GM23338 (cell line): ENCODE results near the gene SCGB1A1. TPM values are rescaled to one million over a fixed set of nuclear protein-coding genes. Genes with fewer than 3 reads are reported as not detected.

ENCODE experiments used
- ATAC-seq: fragments of 200-7000 bp; cut with Tn5 transposase; 3 replicates; pipeline ENCODE4 v1.9.1; 2020
- DNase-seq: peaks from one replicate; pipeline ENCODE4 v3.0.0-alpha.2; 2015; ENCODE audit warnings: low spot score
- H2AFZ ChIP-seq: fragments of 200-600 bp; sonication (generic); 2 replicates; pipeline ENCODE4 v1.8.0; 2016; ENCODE audit warnings: antibody characterized with exemption, mild to moderate bottlenecking, moderate library complexity
- H3F3A ChIP-seq: fragments of 200-600 bp; sonication (generic); replicated peaks from 2 replicates; pipeline ENCODE4 v1.8.0; 2017; ENCODE audit warnings: antibody characterized with exemption, mixed run types, low read depth
- H3K27ac ChIP-seq: fragments of 200-600 bp; sonication (generic); 2 replicates; pipeline ENCODE4 v1.6.1; 2016; ENCODE audit warnings: low read depth
- H3K27me3 ChIP-seq: fragments of 200-600 bp; sonication (generic); 2 replicates; pipeline ENCODE4 v1.8.0; 2016; ENCODE audit warnings: mild to moderate bottlenecking, mixed run types, moderate library complexity; ENCODE audit not compliant: insufficient read depth
- H3K36me3 ChIP-seq: fragments of 200-600 bp; sonication (generic); 2 replicates; pipeline ENCODE4 v1.8.0; 2016; ENCODE audit warnings: mild to moderate bottlenecking; ENCODE audit not compliant: insufficient read depth
- H3K4me1 ChIP-seq: fragments of 200-600 bp; sonication (generic); 2 replicates; pipeline ENCODE4 v1.8.0; 2016; ENCODE audit warnings: mild to moderate bottlenecking, moderate library complexity; ENCODE audit not compliant: insufficient read depth
- H3K4me2 ChIP-seq: fragments of 200-600 bp; sonication (generic); 2 replicates; pipeline ENCODE4 v1.7.1; 2017; ENCODE audit warnings: mixed run types
- H3K4me3 ChIP-seq: fragments of 200-600 bp; sonication (generic); 2 replicates; pipeline ENCODE4 v1.6.1; 2016; ENCODE audit warnings: mixed run types
- H3K79me2 ChIP-seq: fragments of 200-600 bp; sonication (generic); replicated peaks from 2 replicates; pipeline ENCODE4 v1.8.0; 2017; ENCODE audit warnings: mild to moderate bottlenecking; ENCODE audit not compliant: insufficient read depth
- H3K9me2 ChIP-seq: fragments of 200-600 bp; sonication (generic); 2 replicates; pipeline ENCODE4 v1.8.0; 2017; ENCODE audit not compliant: insufficient read depth
- H4K20me1 ChIP-seq: fragments of 200-600 bp; sonication (generic); replicated peaks from 2 replicates; pipeline ENCODE4 v1.8.0; 2017; ENCODE audit warnings: mild to moderate bottlenecking; ENCODE audit not compliant: insufficient read depth
- H3K27ac Mint-ChIP-seq: 2 replicates; pipeline ENCODE4 v1.8.0; 2020; ENCODE audit warnings: inconsistent platforms, mild to moderate bottlenecking, moderate library complexity, mixed read lengths
- H3K27me3 Mint-ChIP-seq: 3 replicates; pipeline ENCODE4 v1.8.0; 2022; ENCODE audit warnings: low read depth, mild to moderate bottlenecking, moderate library complexity, mixed read lengths, inconsistent platforms; ENCODE audit not compliant: insufficient read depth, poor library complexity
- H3K36me3 Mint-ChIP-seq: 3 replicates; pipeline ENCODE4 v1.8.0; 2021; ENCODE audit warnings: low read depth, mild to moderate bottlenecking, inconsistent platforms, moderate library complexity, mixed read lengths
- H3K4me1 Mint-ChIP-seq: 3 replicates; pipeline ENCODE4 v1.8.0; 2020; ENCODE audit warnings: mild to moderate bottlenecking, inconsistent platforms, mixed read lengths
- H3K4me3 Mint-ChIP-seq: 3 replicates; pipeline ENCODE4 v1.8.0; 2021; ENCODE audit warnings: moderate library complexity, mild to moderate bottlenecking, inconsistent platforms, mixed read lengths
- H3K9me3 Mint-ChIP-seq: 3 replicates; pipeline ENCODE4 v1.8.0; 2020; ENCODE audit warnings: moderate library complexity, mild to moderate bottlenecking, inconsistent platforms, mixed read lengths
- CTCF ChIP-seq, 2 experiments: fragments of 200-600 bp in 1 of 2; sonication (generic) in 1 of 2; conservative IDR thresholded peaks; 2 replicates each; pipeline versions ENCODE4 v1.5.1 to v1.6.1; 2016 to 2017; ENCODE audit warnings: antibody characterized with exemption in 2 of 2, low read depth in 2 of 2, mild to moderate bottlenecking in 2 of 2, moderate library complexity in 1 of 2
- STAT1 ChIP-seq: IDR thresholded peaks from one replicate; pipeline ENCODE4 v1.6.1; 2016; ENCODE audit warnings: antibody characterized with exemption; ENCODE audit not compliant: unreplicated experiment
- ZNF462 ChIP-seq: fragments of 250-450 bp; sonication (Bioruptor Pico); IDR thresholded peaks from 2 replicates; pipeline ENCODE4 v1.5.0; 2020; ENCODE audit warnings: mild to moderate bottlenecking, moderate library complexity
- polyA plus RNA-seq: library from polyadenylated mRNA; unstranded; fragments of >200 nt; fragmentation: Nextera tagmentation; extraction: Ambion mirVana; gene quantifications from 2 replicates; pipeline ENCODE4 v1.2.1, GENCODE V29; 2016
- total RNA-seq: library from RNA; depleted of rRNA; stranded (reverse); fragments of >200 nt; shearing (Covaris generic); gene quantifications from 2 replicates; pipeline ENCODE4 v1.2.3, GENCODE V29; 2014

The SCGB1A1 gene
- total and polyA plus RNA-seq, 2 experiments from 2014 or later = not detected

DNA sequence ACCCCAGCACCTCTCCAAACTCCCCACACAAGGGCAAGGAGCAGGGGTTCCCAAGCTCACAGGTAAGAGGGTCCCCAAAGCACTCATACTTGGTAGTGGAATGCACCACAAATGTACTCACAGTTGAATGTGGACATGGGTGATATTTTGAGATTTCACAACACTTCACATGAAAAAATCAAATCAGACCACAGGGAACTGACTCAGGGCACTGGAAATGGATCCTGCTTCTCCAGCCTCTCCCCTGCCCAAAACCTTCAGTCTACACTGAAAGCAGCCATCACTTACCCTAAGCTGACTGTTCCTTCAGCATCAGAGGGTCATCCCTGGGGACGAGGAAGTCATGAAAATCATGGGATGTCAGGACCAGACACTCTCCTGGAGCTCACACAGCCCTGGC lies 40.2 kb downstream of the SCGB1A1 start (continued):
- TF ChIP-seq CTCF (conservative IDR thresholded peaks at IDR 0.05; ENCODE audit: low read depth in 2 of 2) = no peak

DNA sequence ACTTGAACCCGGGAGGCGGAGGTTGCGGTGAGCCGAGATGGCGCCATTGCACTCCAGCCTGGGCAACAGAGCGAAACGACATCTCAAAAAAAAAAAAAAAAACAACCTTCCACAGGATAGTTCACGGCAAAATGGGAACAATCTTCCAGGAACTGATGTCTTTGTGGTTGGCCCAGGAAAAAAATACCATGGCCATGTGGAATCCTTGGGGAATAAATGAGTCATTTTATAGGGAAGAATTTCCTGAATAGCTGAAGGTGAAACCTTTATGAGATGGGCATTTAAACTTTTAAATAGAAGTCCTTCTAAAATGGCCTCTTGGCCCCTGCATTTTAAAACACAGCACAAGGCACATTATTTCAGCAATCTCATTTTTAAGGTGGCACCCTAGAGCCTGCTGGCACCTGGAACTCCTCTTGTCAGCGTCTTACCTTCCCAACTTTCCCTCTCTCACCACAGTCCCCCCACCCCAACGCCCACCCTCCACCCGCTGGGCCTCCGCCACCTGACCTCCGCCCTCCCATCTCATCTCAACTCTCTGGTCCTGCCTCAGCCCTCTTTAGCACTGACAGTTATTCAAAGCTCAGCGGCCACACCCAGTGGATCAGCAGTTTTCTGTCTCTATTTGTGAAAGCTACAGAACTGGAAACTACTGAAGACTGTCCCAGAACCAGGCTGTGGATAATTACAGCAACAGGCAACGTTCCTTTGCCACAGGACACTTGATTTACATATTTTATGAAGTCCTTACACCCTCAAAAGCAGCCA lies 43.1 kb downstream of the SCGB1A1 start:
- no peaks in the 10 kb centered on the region for H3K79me2 ChIP-seq
- no peaks in the 10 kb centered on the region; the same call in 1 of the 3 replicates for H3K4me1 Mint-ChIP-seq
- H3F3A ChIP-seq = no peaks in the 10 kb centered on the region
- H3K4me1 ChIP-seq = no peaks in the 10 kb centered on the region
- no peaks in the 10 kb centered on the region for H3K36me3 ChIP-seq
- TF ChIP-seq ZNF462 (CRISPR knock-in tag) (no peak), CTCF (conservative IDR thresholded peaks at IDR 0.05; ENCODE audit: low read depth in 2 of 2) (no peak), STAT1 (no peak)
- H3K27ac Mint-ChIP-seq = no peak overlapping the region
- H3K9me2 ChIP-seq = no peaks in the 10 kb centered on the region
- no peaks in the 10 kb centered on the region for H3K27me3 ChIP-seq
- H2AFZ ChIP-seq = no peak overlapping the region
- H3K4me3 Mint-ChIP-seq = no peak overlapping the region
- no peak overlapping the region for H3K4me2 ChIP-seq
- no peaks in the 10 kb centered on the region for H3K9me3 Mint-ChIP-seq
- no peaks in the 10 kb centered on the region for H3K36me3 Mint-ChIP-seq
- no peak overlapping the region for H3K27ac ChIP-seq
- DNase-seq = no peak
- H3K27me3 Mint-ChIP-seq = peaks cover 5% of the 10 kb centered on the region
- H3K4me3 ChIP-seq = no peak overlapping the region
- no peak for ATAC-seq
- no peaks in the 10 kb centered on the region for H4K20me1 ChIP-seq
